Keratinocyte (primary cell): ENCODE data around the gene TGFBRAP1.

Experiments
- CTCF ChIP-seq, 3 experiments: IDR thresholded peaks in 1 of 3; conservative IDR thresholded peaks in 1 of 3; optimal IDR thresholded peaks in 1 of 3; 2 replicates in 2 of 3; 3 replicates in 1 of 3; pipeline versions ENCODE3 to v1.5.1; 2011; ENCODE audit warnings: low read length in 3 of 3, mild to moderate bottlenecking in 3 of 3, moderate library complexity in 2 of 3, control low read depth in 1 of 3, inconsistent platforms in 1 of 3; ENCODE audit not compliant: insufficient read depth in 2 of 3; ENCODE audit errors: extremely low read depth in 1 of 3
- EZH2 ChIP-seq: IDR thresholded peaks from one replicate; pipeline ENCODE4 v1.6.1; 2012; ENCODE audit warnings: inconsistent platforms, mild to moderate bottlenecking, low read length, moderate library complexity

- TF ChIP-seq CTCF (optimal IDR thresholded peaks at IDR 0.05 in 1 of 3, IDR thresholded peaks at IDR 0.05 in 1 of 3, conservative IDR thresholded peaks at IDR 0.05 in 1 of 3; ENCODE audit: extremely low read depth in 1 of 3, insufficient read depth in 2 of 3, low read length in 3 of 3) = no peak
- no peak for TF ChIP-seq EZH2
These were observed 31.8 kb upstream of the TGFBRAP1 start for GRCh38 chr2:105361102-105361889.
